DOHH2 (cell line): ENCODE data around the gene PIAS3.

ENCODE experiments used
- EZH2phosphoT487 ChIP-seq: fragments of 200-600 bp; sonication (generic); IDR thresholded peaks from 2 replicates; pipeline ENCODE4 v1.6.1; 2017; ENCODE audit warnings: borderline replicate concordance, mild to moderate bottlenecking, antibody characterized with exemption, low read length, moderate library complexity, mixed read lengths
- TF ChIP-seq, protein P1 (sequence below): fragments of 200-600 bp; sonication (generic); IDR thresholded peaks from one replicate; pipeline ENCODE4 v1.5.1; 2014; ENCODE audit warnings: antibody characterized with exemption, mild to moderate bottlenecking, low read depth, low read length; ENCODE audit not compliant: poor library complexity, severe bottlenecking

DNA sequence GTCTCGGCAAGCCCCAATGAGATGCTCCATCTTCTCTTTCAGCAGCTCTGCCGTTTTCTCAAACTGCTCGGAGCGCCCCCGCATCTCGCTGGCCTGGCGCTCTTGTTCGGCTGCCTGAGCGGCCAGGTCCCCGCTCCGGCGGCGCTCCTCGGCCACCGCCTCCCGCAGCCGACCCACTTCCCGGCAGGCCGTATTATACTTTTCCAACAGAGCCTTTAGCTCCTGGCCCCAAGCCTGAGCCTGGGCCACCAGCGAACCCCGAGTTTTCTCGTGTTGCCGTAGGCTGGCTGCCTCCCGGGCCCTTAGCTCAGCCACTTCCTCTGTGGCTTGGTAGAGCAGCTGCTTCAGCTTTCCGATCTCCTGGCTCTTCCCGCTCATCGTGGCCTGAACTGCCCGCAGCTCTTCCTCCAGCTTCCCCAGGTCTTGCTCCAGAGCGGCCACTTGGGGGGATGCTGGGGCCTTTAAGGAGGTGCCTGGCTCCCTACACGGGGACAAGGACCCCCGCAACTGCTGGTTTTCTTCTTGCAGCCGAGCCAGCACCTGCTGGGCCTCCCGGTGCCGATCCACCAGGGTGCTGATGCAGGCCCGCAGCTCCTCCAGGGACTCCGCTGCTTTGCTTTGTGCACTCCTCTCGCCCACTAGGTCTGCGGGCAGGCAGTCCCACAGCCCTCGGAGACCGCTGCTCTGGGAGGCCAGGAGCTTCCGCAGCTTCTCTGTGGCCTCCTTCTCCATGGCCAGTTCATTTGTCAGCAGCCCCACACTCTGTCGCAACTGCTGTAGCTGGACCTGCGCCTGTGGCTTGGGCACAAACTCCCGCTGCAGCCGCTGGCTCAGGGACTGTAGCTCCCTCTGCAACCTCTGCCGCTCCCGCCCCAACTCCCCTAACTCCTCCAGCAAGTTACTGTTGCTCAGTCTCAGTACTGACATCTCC lies 13.4 kb upstream of the PIAS3 start:
- TF ChIP-seq, protein P1, sequence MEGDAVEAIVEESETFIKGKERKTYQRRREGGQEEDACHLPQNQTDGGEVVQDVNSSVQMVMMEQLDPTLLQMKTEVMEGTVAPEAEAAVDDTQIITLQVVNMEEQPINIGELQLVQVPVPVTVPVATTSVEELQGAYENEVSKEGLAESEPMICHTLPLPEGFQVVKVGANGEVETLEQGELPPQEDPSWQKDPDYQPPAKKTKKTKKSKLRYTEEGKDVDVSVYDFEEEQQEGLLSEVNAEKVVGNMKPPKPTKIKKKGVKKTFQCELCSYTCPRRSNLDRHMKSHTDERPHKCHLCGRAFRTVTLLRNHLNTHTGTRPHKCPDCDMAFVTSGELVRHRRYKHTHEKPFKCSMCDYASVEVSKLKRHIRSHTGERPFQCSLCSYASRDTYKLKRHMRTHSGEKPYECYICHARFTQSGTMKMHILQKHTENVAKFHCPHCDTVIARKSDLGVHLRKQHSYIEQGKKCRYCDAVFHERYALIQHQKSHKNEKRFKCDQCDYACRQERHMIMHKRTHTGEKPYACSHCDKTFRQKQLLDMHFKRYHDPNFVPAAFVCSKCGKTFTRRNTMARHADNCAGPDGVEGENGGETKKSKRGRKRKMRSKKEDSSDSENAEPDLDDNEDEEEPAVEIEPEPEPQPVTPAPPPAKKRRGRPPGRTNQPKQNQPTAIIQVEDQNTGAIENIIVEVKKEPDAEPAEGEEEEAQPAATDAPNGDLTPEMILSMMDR, result no peak
- no peak for TF ChIP-seq EZH2phosphoT487
